Activated naive CD4-positive, alpha-beta T cell treated with anti-CD3 and anti-CD28 coated beads, Interleukin-2, amount 50 U/mL, for 24 hours (primary cell): Measurements from ENCODE around the gene DRC3.

ENCODE experiments used
- H3K27ac Mint-ChIP-seq: one replicate; pipeline ENCODE4 v1.8.0; 2021; ENCODE audit warnings: mild to moderate bottlenecking, mixed read lengths
- H3K27me3 Mint-ChIP-seq: one replicate; pipeline ENCODE4 v1.8.0; 2021; ENCODE audit warnings: mixed read lengths
- H3K36me3 Mint-ChIP-seq: one replicate; pipeline ENCODE4 v1.8.0; 2021; ENCODE audit warnings: mixed read lengths
- H3K4me1 Mint-ChIP-seq: one replicate; pipeline ENCODE4 v1.8.0; 2021; ENCODE audit warnings: mixed read lengths
- H3K4me3 Mint-ChIP-seq: one replicate; pipeline ENCODE4 v1.8.0; 2021; ENCODE audit warnings: mild to moderate bottlenecking, mixed read lengths
- H3K9me3 Mint-ChIP-seq: one replicate; pipeline ENCODE4 v1.8.0; 2021; ENCODE audit warnings: mixed read lengths

DRC3 gene

GRCh38 chr17:17975436-17975835 is 2.8 kb downstream of the DRC3 start:
- H3K36me3 Mint-ChIP-seq: no peaks in the 10 kb centered on the region
- H3K4me3 Mint-ChIP-seq: no peak overlapping the region
- H3K27ac Mint-ChIP-seq: no peak overlapping the region
- H3K27me3 Mint-ChIP-seq: no peaks in the 10 kb centered on the region
- peaks cover 17% of the 10 kb centered on the region for H3K4me1 Mint-ChIP-seq
- no peaks in the 10 kb centered on the region for H3K9me3 Mint-ChIP-seq

GRCh38 chr17:17976931-17977570 is 4.4 kb downstream of the DRC3 start:
- H3K27ac Mint-ChIP-seq: no peak overlapping the region
- H3K9me3 Mint-ChIP-seq: no peaks in the 10 kb centered on the region
- H3K36me3 Mint-ChIP-seq: no peaks in the 10 kb centered on the region
- H3K27me3 Mint-ChIP-seq: no peaks in the 10 kb centered on the region
- H3K4me3 Mint-ChIP-seq: no peak overlapping the region
- peaks cover 7% of the 10 kb centered on the region for H3K4me1 Mint-ChIP-seq

- Mint-ChIP-seq H3K9me3 (no peaks in the 10 kb centered on the region), H3K4me1 (no peaks in the 10 kb centered on the region), H3K36me3 (no peaks in the 10 kb centered on the region), H3K4me3 (no peak overlapping the region), H3K27me3 (no peaks in the 10 kb centered on the region), H3K27ac (no peak overlapping the region)
Observed at GRCh38 chr17:17978481-17979424, 6.1 kb downstream of the DRC3 start.

GRCh38 chr17:17979778-17980177 is 7.1 kb downstream of the DRC3 start:
- Mint-ChIP-seq H3K36me3 (no peaks in the 10 kb centered on the region), H3K4me3 (no peak overlapping the region), H3K9me3 (no peaks in the 10 kb centered on the region), H3K4me1 (no peaks in the 10 kb centered on the region), H3K27me3 (no peaks in the 10 kb centered on the region), H3K27ac (no peak overlapping the region)

- Mint-ChIP-seq H3K9me3 (no peaks in the 10 kb centered on the region), H3K27me3 (no peaks in the 10 kb centered on the region), H3K36me3 (no peaks in the 10 kb centered on the region), H3K27ac (no peak overlapping the region), H3K4me1 (no peaks in the 10 kb centered on the region), H3K4me3 (no peak overlapping the region)
Observed at GRCh38 chr17:17981330-17981729, 8.7 kb downstream of the DRC3 start.

DNA sequence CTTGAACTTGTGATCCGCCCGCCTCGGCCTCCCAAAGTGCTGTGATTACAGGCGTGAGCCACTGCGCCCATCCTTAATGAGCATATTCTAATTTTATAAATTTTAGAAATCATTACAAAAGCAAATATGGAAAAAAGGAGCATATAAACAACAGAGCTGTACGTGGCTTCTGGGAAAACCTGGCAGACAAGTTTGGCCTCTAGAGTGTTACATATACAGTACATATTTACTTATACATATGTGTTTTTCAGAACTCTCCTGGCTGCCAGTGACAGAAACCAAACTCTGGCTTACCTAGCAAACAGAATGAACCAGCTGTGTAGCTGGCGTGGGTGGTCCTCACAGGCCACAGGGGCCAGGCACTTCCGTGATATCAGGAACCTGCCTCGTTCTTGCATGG is 10.1 kb downstream of the DRC3 start:
- Mint-ChIP-seq H3K4me1 (no peaks in the 10 kb centered on the region), H3K9me3 (no peaks in the 10 kb centered on the region), H3K27ac (no peak overlapping the region), H3K27me3 (no peaks in the 10 kb centered on the region), H3K36me3 (no peaks in the 10 kb centered on the region), H3K4me3 (no peak overlapping the region)

- H3K27ac Mint-ChIP-seq: no peak overlapping the region
- H3K27me3 Mint-ChIP-seq: no peaks in the 10 kb centered on the region
- H3K4me3 Mint-ChIP-seq: no peak overlapping the region
- no peaks in the 10 kb centered on the region for H3K36me3 Mint-ChIP-seq
- H3K9me3 Mint-ChIP-seq: no peaks in the 10 kb centered on the region
- H3K4me1 Mint-ChIP-seq: no peaks in the 10 kb centered on the region
Observed at GRCh38 chr17:17983376-17983775, 10.7 kb downstream of the DRC3 start.

GRCh38 chr17:17983776-17984175 is 11.1 kb downstream of the DRC3 start:
- no peak overlapping the region for H3K27ac Mint-ChIP-seq
- H3K36me3 Mint-ChIP-seq: no peaks in the 10 kb centered on the region
- H3K4me1 Mint-ChIP-seq: no peaks in the 10 kb centered on the region
- no peak overlapping the region for H3K4me3 Mint-ChIP-seq
- H3K27me3 Mint-ChIP-seq: no peaks in the 10 kb centered on the region
- no peaks in the 10 kb centered on the region for H3K9me3 Mint-ChIP-seq

GRCh38 chr17:17985153-17985552 is 12.5 kb downstream of the DRC3 start:
- Mint-ChIP-seq H3K27me3 (no peaks in the 10 kb centered on the region), H3K4me3 (no peak overlapping the region), H3K27ac (no peak overlapping the region), H3K9me3 (no peaks in the 10 kb centered on the region), H3K36me3 (no peaks in the 10 kb centered on the region), H3K4me1 (no peaks in the 10 kb centered on the region)

DNA sequence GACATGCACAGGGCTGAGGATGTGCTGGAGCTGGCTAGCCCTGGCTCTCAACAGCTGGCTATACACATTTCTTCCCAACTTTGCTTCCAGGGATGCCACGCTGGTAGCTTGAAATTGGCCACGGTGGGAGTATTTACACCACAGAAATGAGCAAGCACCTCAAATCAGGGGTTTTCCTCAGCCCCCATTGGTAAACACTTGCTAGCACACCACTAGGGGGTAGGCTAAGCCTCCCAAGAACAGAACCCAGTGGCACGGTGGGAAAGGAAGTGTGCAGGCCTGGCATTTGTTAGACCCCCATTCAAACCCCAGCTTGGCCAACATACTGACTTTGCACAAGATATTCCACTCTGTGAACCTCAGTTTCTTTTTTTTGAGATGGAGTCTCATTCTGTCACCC is 12.9 kb downstream of the DRC3 start:
- no peaks in the 10 kb centered on the region for H3K36me3 Mint-ChIP-seq
- H3K4me1 Mint-ChIP-seq: no peaks in the 10 kb centered on the region
- no peaks in the 10 kb centered on the region for H3K27me3 Mint-ChIP-seq
- H3K9me3 Mint-ChIP-seq: no peaks in the 10 kb centered on the region
- H3K4me3 Mint-ChIP-seq: no peak overlapping the region
- no peak overlapping the region for H3K27ac Mint-ChIP-seq

- no peaks in the 10 kb centered on the region for H3K9me3 Mint-ChIP-seq
- no peak overlapping the region for H3K27ac Mint-ChIP-seq
- no peaks in the 10 kb centered on the region for H3K4me1 Mint-ChIP-seq
- H3K4me3 Mint-ChIP-seq: no peak overlapping the region
- H3K27me3 Mint-ChIP-seq: no peaks in the 10 kb centered on the region
- no peaks in the 10 kb centered on the region for H3K36me3 Mint-ChIP-seq
Observed at GRCh38 chr17:17987187-17987896, 14.7 kb downstream of the DRC3 start.

DNA sequence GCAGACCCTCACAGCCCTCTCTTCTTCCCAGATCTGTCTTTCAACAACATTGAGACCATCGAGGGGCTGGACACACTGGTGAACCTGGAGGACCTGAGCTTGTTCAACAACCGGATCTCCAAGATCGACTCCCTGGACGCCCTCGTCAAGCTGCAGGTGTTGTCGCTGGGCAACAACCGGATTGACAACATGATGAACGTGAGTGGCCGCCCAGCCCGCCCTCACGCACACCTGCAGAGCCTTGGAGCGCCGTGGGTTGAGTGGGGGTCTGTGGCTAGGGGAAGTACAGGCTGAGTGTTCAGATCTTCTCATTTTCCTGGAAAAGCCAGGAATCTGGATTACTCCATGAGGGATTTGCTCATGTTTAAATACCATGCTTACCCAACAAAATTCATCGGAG is 15.2 kb downstream of the DRC3 start:
- H3K36me3 Mint-ChIP-seq: no peaks in the 10 kb centered on the region
- no peaks in the 10 kb centered on the region for H3K4me1 Mint-ChIP-seq
- no peaks in the 10 kb centered on the region for H3K9me3 Mint-ChIP-seq
- no peaks in the 10 kb centered on the region for H3K27me3 Mint-ChIP-seq
- no peak overlapping the region for H3K4me3 Mint-ChIP-seq
- H3K27ac Mint-ChIP-seq: no peak overlapping the region

- Mint-ChIP-seq H3K27me3 (no peaks in the 10 kb centered on the region), H3K36me3 (no peaks in the 10 kb centered on the region), H3K4me1 (no peaks in the 10 kb centered on the region), H3K9me3 (no peaks in the 10 kb centered on the region), H3K4me3 (no peak overlapping the region), H3K27ac (no peak overlapping the region)
Observed at GRCh38 chr17:17988427-17988945, 15.8 kb downstream of the DRC3 start.

GRCh38 chr17:17989081-17989480 is 16.4 kb downstream of the DRC3 start:
- Mint-ChIP-seq H3K27me3 (no peaks in the 10 kb centered on the region), H3K4me3 (no peak overlapping the region), H3K4me1 (no peaks in the 10 kb centered on the region), H3K27ac (no peak overlapping the region), H3K36me3 (no peaks in the 10 kb centered on the region), H3K9me3 (no peaks in the 10 kb centered on the region)

DNA sequence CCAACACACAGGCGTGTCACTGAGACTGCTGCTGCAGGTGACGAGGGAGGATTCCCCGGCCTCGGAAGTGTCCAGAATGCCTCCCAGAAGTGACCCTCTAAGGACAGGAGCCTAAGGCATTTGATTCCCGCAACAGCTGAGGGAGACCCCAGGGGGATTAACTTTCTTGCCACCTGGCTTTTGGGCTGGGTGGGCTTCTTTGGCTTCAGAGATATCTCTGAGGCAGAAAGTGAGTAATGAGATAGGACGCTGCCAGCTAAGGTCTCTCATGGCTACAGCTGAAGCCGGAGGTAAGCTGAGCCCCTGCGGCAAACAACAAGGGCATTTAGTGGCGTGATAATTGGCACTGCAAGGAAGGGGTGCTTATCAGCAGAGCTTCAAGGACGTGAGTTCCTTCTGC is 17.0 kb downstream of the DRC3 start:
- H3K27me3 Mint-ChIP-seq: no peaks in the 10 kb centered on the region
- H3K9me3 Mint-ChIP-seq: no peaks in the 10 kb centered on the region
- H3K36me3 Mint-ChIP-seq: no peaks in the 10 kb centered on the region
- H3K4me3 Mint-ChIP-seq: no peak overlapping the region
- H3K4me1 Mint-ChIP-seq: no peaks in the 10 kb centered on the region
- no peak overlapping the region for H3K27ac Mint-ChIP-seq

DNA sequence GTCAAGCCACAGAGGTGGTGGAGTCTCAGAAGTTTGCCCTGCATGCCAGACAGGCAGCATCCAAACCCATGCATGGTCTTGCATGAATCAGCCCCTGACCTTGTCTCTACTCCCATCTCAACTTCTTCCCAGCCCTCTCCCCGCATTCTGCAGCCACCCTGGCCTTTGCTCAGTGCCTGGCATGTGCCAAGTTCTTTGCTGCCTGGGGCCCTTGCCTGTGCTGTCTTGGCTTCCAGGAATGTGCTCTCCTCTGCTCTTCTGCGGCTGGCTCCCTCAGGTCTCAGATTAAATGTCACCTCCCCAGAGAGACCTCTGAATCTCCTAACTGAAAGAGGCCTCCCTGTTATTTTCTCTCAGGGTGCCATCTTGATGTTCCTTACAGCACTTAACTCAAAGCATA is 17.6 kb downstream of the DRC3 start:
- Mint-ChIP-seq H3K27ac (no peak overlapping the region), H3K4me3 (no peak overlapping the region), H3K27me3 (no peaks in the 10 kb centered on the region), H3K9me3 (no peaks in the 10 kb centered on the region), H3K36me3 (no peaks in the 10 kb centered on the region), H3K4me1 (no peaks in the 10 kb centered on the region)
